ENCODE data around the gene EXOC2. TPM values are rescaled to one million over a fixed set of nuclear protein-coding genes. Genes with fewer than 3 reads are reported as not detected.

Gene EXOC2
- total RNA-seq, 1 donor from 2014 or later: 34.3 TPM

Other genes starting within 250 kb of the EXOC2 start
- 0.51 and 1.0 TPM in 2 replicates for gene HUS1B, start 36.0 kb downstream of the EXOC2 start, total RNA-seq

Data from dermis microvascular lymphatic vessel endothelial cell (primary cell).